IMR-90 (cell line): Measurements from ENCODE around the gene GPR3.

Experiments
- BHLHE40 ChIP-seq: fragments of 150-350 bp; IDR thresholded peaks from 2 replicates; pipeline ENCODE4 v1.6.1; 2016; ENCODE audit warnings: mild to moderate bottlenecking, low read depth, low read length
- CEBPB ChIP-seq: IDR thresholded peaks from 2 replicates; pipeline ENCODE4 v1.6.1; 2012; ENCODE audit warnings: low read depth, low read length, improper control_type of control experiment
- MAFK ChIP-seq: IDR thresholded peaks from 2 replicates; pipeline ENCODE4 v1.6.1; 2012; ENCODE audit warnings: low read depth, low read length, improper control_type of control experiment
- MAZ ChIP-seq: IDR thresholded peaks from 2 replicates; pipeline ENCODE4 v1.6.1; 2012; ENCODE audit warnings: low read depth, mild to moderate bottlenecking, low read length, improper control_type of control experiment, moderate library complexity, borderline replicate concordance
- MXI1 ChIP-seq: IDR thresholded peaks from 2 replicates; pipeline ENCODE4 v1.6.1; 2012; ENCODE audit warnings: low read depth, mild to moderate bottlenecking, low read length, moderate library complexity, borderline replicate concordance
- POLR2A ChIP-seq: IDR thresholded peaks from 2 replicates; pipeline ENCODE4 v1.6.1; 2012; ENCODE audit warnings: mild to moderate bottlenecking, low read depth, low read length
- RAD21 ChIP-seq: IDR thresholded peaks from 2 replicates; pipeline ENCODE4 v1.6.1; 2012; ENCODE audit warnings: low read length, improper control_type of control experiment
- RCOR1 ChIP-seq: IDR thresholded peaks from 2 replicates; pipeline ENCODE4 v1.6.1; 2012; ENCODE audit warnings: mild to moderate bottlenecking, low read length, improper control_type of control experiment; ENCODE audit not compliant: insufficient replicate concordance
- RFX5 ChIP-seq: IDR thresholded peaks from 2 replicates; pipeline ENCODE4 v1.8.0; 2012; ENCODE audit warnings: low read depth, mild to moderate bottlenecking, low read length, moderate library complexity
- SMC3 ChIP-seq: fragments of 150-350 bp; IDR thresholded peaks from 2 replicates; pipeline ENCODE4 v1.6.1; 2016; ENCODE audit warnings: low read depth, mild to moderate bottlenecking, antibody characterized with exemption, low read length, moderate library complexity
- TF ChIP-seq, protein P1 (sequence below): conservative IDR thresholded peaks from 2 replicates; pipeline ENCODE4 v1.5.1; 2012; ENCODE audit warnings: mild to moderate bottlenecking, low read depth, low read length, improper control_type of control experiment
- TF ChIP-seq, protein P2 (sequence below): fragments of 150-350 bp; IDR thresholded peaks from 2 replicates; pipeline ENCODE4 v1.6.1; 2017; ENCODE audit warnings: mild to moderate bottlenecking, antibody characterized with exemption, low read length, low read depth
- TF ChIP-seq, protein P3 (sequence below): fragments of 150-350 bp; IDR thresholded peaks from 2 replicates; pipeline ENCODE4 v1.6.1; 2016; ENCODE audit warnings: low read depth, mild to moderate bottlenecking, low read length, moderate library complexity, borderline replicate concordance

DNA sequence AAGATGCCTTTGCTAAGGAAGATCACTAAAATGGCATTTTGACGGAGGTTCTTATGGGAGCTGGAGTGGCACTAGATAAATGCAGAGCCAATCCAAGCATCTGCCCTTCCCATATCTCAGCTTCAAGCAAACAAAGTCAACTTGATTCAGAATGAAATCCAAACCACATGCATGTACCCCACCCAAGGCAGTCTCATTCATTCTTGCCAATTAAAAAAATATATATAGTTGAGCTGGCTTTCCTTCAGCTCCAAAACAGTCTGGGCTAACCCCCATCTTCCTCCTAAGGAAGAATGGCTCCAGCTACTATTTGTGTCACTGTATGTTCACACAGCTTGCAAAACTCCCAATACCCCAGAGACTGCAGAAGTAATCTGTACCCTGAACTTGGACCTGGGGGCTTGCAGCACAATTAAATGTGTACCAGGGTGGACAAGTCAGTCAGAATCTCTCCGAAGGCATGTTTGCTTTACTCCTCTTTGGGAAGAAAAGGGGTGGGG lies 35.4 kb downstream of the GPR3 start:
- TF ChIP-seq, protein P1, sequence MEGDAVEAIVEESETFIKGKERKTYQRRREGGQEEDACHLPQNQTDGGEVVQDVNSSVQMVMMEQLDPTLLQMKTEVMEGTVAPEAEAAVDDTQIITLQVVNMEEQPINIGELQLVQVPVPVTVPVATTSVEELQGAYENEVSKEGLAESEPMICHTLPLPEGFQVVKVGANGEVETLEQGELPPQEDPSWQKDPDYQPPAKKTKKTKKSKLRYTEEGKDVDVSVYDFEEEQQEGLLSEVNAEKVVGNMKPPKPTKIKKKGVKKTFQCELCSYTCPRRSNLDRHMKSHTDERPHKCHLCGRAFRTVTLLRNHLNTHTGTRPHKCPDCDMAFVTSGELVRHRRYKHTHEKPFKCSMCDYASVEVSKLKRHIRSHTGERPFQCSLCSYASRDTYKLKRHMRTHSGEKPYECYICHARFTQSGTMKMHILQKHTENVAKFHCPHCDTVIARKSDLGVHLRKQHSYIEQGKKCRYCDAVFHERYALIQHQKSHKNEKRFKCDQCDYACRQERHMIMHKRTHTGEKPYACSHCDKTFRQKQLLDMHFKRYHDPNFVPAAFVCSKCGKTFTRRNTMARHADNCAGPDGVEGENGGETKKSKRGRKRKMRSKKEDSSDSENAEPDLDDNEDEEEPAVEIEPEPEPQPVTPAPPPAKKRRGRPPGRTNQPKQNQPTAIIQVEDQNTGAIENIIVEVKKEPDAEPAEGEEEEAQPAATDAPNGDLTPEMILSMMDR, result no peak
- TF ChIP-seq BHLHE40, result no peak
- no peak for TF ChIP-seq RAD21
- no peak for TF ChIP-seq SMC3
- TF ChIP-seq POLR2A, result no peak
- TF ChIP-seq, protein P2, sequence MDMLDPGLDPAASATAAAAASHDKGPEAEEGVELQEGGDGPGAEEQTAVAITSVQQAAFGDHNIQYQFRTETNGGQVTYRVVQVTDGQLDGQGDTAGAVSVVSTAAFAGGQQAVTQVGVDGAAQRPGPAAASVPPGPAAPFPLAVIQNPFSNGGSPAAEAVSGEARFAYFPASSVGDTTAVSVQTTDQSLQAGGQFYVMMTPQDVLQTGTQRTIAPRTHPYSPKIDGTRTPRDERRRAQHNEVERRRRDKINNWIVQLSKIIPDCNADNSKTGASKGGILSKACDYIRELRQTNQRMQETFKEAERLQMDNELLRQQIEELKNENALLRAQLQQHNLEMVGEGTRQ, result no peak
- TF ChIP-seq, protein P3, sequence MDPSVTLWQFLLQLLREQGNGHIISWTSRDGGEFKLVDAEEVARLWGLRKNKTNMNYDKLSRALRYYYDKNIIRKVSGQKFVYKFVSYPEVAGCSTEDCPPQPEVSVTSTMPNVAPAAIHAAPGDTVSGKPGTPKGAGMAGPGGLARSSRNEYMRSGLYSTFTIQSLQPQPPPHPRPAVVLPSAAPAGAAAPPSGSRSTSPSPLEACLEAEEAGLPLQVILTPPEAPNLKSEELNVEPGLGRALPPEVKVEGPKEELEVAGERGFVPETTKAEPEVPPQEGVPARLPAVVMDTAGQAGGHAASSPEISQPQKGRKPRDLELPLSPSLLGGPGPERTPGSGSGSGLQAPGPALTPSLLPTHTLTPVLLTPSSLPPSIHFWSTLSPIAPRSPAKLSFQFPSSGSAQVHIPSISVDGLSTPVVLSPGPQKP, result no peak
- TF ChIP-seq MAZ, result no peak
- TF ChIP-seq MAFK, result no peak
- TF ChIP-seq RFX5, result no peak
- no peak for TF ChIP-seq CEBPB
- TF ChIP-seq MXI1, result no peak
- TF ChIP-seq RCOR1, result no peak
